ENCODE data around the gene ALG12.

ALG12 gene

DNA sequence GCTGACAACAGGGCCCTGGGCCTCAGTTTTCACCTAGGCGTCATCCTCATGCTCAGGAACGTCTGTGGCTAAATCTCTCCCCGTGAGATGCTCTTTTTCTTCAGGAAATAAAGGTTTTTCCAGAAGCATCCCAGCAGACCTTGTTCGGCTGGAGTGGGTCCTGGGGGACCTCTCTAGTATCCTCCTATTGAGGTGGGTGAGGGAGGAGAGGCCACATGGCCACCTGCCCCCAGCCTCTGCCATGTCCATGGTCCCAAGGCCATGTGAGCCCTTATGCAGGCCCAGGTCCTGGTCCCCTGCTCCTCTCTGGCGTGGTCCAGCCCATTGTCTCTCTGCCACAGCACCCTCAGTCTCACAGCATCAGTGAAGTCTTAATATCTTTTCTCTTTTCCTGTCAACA, 22.0 kb downstream of the ALG12 start:
- Histone ChIP-seq H3K9ac (ENCODE audit: low read length) (no peak overlapping the region), H3K36me3 (ENCODE audit: control insufficient read depth, insufficient read depth, low read length) (no peaks in the 10 kb centered on the region), H3K27me3 (ENCODE audit: insufficient read depth, low read length, poor library complexity) (no peaks in the 10 kb centered on the region), H3K27ac (ENCODE audit: low read depth, low read length) (no peak overlapping the region), H3K4me3 (ENCODE audit: low read length) (no peak overlapping the region), H3K56ac (ENCODE audit: low read length) (no peak overlapping the region), H2BK120ac (ENCODE audit: low read depth, low read length) (no peak overlapping the region), H3K79me1 (ENCODE audit: low read length) (no peaks in the 10 kb centered on the region), H2BK15ac (replicated peaks; ENCODE audit: low read depth) (no peak overlapping the region), H3K4ac (ENCODE audit: low read depth, low read length) (no peak overlapping the region), H2BK5ac (ENCODE audit: low read length) (no peak overlapping the region), H2AK5ac (ENCODE audit: low read length) (no peak overlapping the region), H3K18ac (ENCODE audit: low read length) (no peak overlapping the region), H4K5ac (ENCODE audit: low read length) (no peak overlapping the region), H3K23ac (ENCODE audit: low read length) (no peak overlapping the region), H3K4me1 (ENCODE audit: control insufficient read depth, low read depth, low read length) (no peaks in the 10 kb centered on the region), H4K8ac (ENCODE audit: low read depth, low read length) (no peak overlapping the region), H3K4me2 (ENCODE audit: low read length) (no peak overlapping the region), H3K79me2 (ENCODE audit: control insufficient read depth, insufficient read depth, low read length) (no peaks in the 10 kb centered on the region)
- no CpG with 5 or more reads among the region's 5 CpGs for WGBS (ENCODE audit: extremely low coverage, insufficient coverage, low lambda C conversion rate)
- DNase-seq = no peak

GRCh38 chr22:49894322-49895054, 23.8 kb downstream of the ALG12 start:
- H3K36me3 ChIP-seq (ENCODE audit: control insufficient read depth, insufficient read depth, low read length) = no peaks in the 10 kb centered on the region

GRCh38 chr22:49893025-49893424, 25.2 kb downstream of the ALG12 start:
- Histone ChIP-seq H3K27ac (ENCODE audit: low read depth, low read length) (no peak overlapping the region), H3K9ac (ENCODE audit: low read length) (no peak overlapping the region), H3K27me3 (ENCODE audit: insufficient read depth, low read length, poor library complexity) (no peaks in the 10 kb centered on the region), H4K8ac (ENCODE audit: low read depth, low read length) (no peak overlapping the region), H2BK15ac (replicated peaks; ENCODE audit: low read depth) (no peak overlapping the region), H3K4me2 (ENCODE audit: low read length) (no peak overlapping the region), H3K18ac (ENCODE audit: low read length) (no peak overlapping the region), H3K79me1 (ENCODE audit: low read length) (peaks cover 4% of the 10 kb centered on the region), H3K36me3 (ENCODE audit: control insufficient read depth, insufficient read depth, low read length) (no peaks in the 10 kb centered on the region), H4K5ac (ENCODE audit: low read length) (no peak overlapping the region), H3K23ac (ENCODE audit: low read length) (no peak overlapping the region), H2BK5ac (ENCODE audit: low read length) (no peak overlapping the region), H3K79me2 (ENCODE audit: control insufficient read depth, insufficient read depth, low read length) (no peaks in the 10 kb centered on the region), H3K4ac (ENCODE audit: low read depth, low read length) (no peak overlapping the region), H2AK5ac (ENCODE audit: low read length) (no peak overlapping the region), H2BK120ac (ENCODE audit: low read depth, low read length) (no peak overlapping the region), H3K56ac (ENCODE audit: low read length) (no peak overlapping the region), H3K4me3 (ENCODE audit: low read length) (no peak overlapping the region), H3K4me1 (ENCODE audit: control insufficient read depth, low read depth, low read length) (no peaks in the 10 kb centered on the region)
- no CpG with 5 or more reads among the region's 4 CpGs for WGBS (ENCODE audit: extremely low coverage, insufficient coverage, low lambda C conversion rate)
- no peak for DNase-seq

More at GRCh38 chr22:49894322-49895054, 23.8 kb downstream of the ALG12 start:
- Histone ChIP-seq H2BK15ac (replicated peaks; ENCODE audit: low read depth) (no peak overlapping the region), H2AK5ac (ENCODE audit: low read length) (no peak overlapping the region), H3K56ac (ENCODE audit: low read length) (no peak overlapping the region), H3K4me3 (ENCODE audit: low read length) (no peak overlapping the region), H3K79me2 (ENCODE audit: control insufficient read depth, insufficient read depth, low read length) (no peaks in the 10 kb centered on the region), H3K9ac (ENCODE audit: low read length) (no peak overlapping the region), H2BK120ac (ENCODE audit: low read depth, low read length) (no peak overlapping the region), H3K4me2 (ENCODE audit: low read length) (no peak overlapping the region), H3K27me3 (ENCODE audit: insufficient read depth, low read length, poor library complexity) (no peaks in the 10 kb centered on the region), H3K4me1 (ENCODE audit: control insufficient read depth, low read depth, low read length) (no peaks in the 10 kb centered on the region), H3K27ac (ENCODE audit: low read depth, low read length) (no peak overlapping the region), H4K5ac (ENCODE audit: low read length) (no peak overlapping the region), H3K79me1 (ENCODE audit: low read length) (peaks cover 2% of the 10 kb centered on the region), H2BK5ac (ENCODE audit: low read length) (no peak overlapping the region), H3K23ac (ENCODE audit: low read length) (no peak overlapping the region), H3K4ac (ENCODE audit: low read depth, low read length) (no peak overlapping the region), H4K8ac (ENCODE audit: low read depth, low read length) (no peak overlapping the region), H3K18ac (ENCODE audit: low read length) (no peak overlapping the region)
- no CpG with 5 or more reads among the region's 8 CpGs for WGBS (ENCODE audit: extremely low coverage, insufficient coverage, low lambda C conversion rate)
- no peak for DNase-seq

DNA sequence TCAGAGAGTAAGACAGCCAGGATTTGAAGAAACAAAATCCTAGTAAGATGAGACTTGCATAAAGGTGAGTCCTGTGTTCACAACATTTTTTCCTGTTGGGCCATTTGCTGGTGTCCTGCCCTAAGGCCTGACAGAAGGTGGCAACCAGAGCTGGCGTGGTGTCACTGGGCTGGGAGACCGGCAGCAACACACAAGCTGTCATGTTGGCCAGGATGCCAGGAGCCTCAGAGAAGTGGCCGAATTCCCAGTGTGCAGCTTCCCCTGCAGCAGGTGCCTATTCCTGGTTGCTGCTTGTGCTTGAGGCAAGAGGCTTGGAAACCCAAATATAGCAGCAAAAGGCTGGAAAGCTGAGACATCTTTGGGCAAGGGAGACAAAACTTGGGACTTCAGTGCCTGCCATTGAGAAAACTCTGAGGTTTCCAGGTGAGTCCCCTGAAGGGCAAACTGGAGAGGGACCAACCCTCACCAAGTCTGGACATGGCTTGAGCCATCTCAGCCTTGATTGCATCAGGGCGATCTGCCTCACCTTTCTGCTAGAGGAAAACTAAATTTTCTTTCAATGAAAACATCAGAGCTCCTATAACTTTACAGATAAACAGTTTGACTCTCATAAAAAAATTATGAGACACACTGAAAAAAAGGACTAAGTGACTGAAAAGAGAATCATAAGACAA, 25.9 kb downstream of the ALG12 start:
- no peak overlapping the region for H2BK5ac ChIP-seq (ENCODE audit: low read length)
- no peak overlapping the region for H2BK120ac ChIP-seq (ENCODE audit: low read depth, low read length)
- no peak overlapping the region for H3K4ac ChIP-seq (ENCODE audit: low read depth, low read length)
- H3K23ac ChIP-seq (ENCODE audit: low read length) = no peak overlapping the region
- H3K4me2 ChIP-seq (ENCODE audit: low read length) = no peak overlapping the region
- H3K4me3 ChIP-seq (ENCODE audit: low read length) = no peak overlapping the region
- peaks cover 4% of the 10 kb centered on the region for H3K79me1 ChIP-seq (ENCODE audit: low read length)
- H3K27me3 ChIP-seq (ENCODE audit: insufficient read depth, low read length, poor library complexity) = no peaks in the 10 kb centered on the region
- H3K79me2 ChIP-seq (ENCODE audit: control insufficient read depth, insufficient read depth, low read length) = no peaks in the 10 kb centered on the region
- H3K56ac ChIP-seq (ENCODE audit: low read length) = no peak overlapping the region
- H2AK5ac ChIP-seq (ENCODE audit: low read length) = no peak overlapping the region
- no peak overlapping the region for H2BK15ac ChIP-seq (replicated peaks; ENCODE audit: low read depth)
- H4K8ac ChIP-seq (ENCODE audit: low read depth, low read length) = no peak overlapping the region
- no peak overlapping the region for H3K27ac ChIP-seq (ENCODE audit: low read depth, low read length)
- no peak for DNase-seq
- no peak overlapping the region for H4K5ac ChIP-seq (ENCODE audit: low read length)
- H3K18ac ChIP-seq (ENCODE audit: low read length) = no peak overlapping the region
- WGBS (ENCODE audit: extremely low coverage, insufficient coverage, low lambda C conversion rate) = no CpG with 5 or more reads among the region's 4 CpGs
- no peaks in the 10 kb centered on the region for H3K36me3 ChIP-seq (ENCODE audit: control insufficient read depth, insufficient read depth, low read length)
- H3K4me1 ChIP-seq (ENCODE audit: control insufficient read depth, low read depth, low read length) = no peaks in the 10 kb centered on the region
- no peak overlapping the region for H3K9ac ChIP-seq (ENCODE audit: low read length)

DNA sequence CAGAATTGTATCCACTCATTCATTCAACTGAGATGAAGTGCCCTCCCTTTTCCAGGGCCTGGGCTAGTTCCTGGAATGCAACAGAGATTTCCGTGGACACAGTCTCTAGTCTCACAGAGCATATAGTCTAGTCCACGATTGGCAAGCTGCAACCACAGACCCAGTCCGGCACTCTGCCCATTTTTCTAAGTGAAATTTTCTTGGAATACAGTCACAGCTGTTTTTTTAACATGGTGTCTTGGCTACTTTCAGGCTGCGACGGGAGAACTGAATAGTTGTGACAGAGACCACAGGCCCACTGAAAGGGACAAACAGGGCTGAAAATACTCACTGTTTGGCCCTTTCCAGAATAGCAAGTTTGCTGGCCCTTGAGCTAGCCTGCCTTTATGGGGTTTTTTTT, 29.2 kb downstream of the ALG12 start:
- H3K4me2 ChIP-seq (ENCODE audit: low read length) = no peak overlapping the region
- no peak overlapping the region for H3K9ac ChIP-seq (ENCODE audit: low read length)
- no peak for DNase-seq
- H3K23ac ChIP-seq (ENCODE audit: low read length) = no peak overlapping the region
- no peak overlapping the region for H3K4me3 ChIP-seq (ENCODE audit: low read length)
- H3K79me2 ChIP-seq (ENCODE audit: control insufficient read depth, insufficient read depth, low read length) = no peaks in the 10 kb centered on the region
- no peak overlapping the region for H2BK5ac ChIP-seq (ENCODE audit: low read length)
- no CpG with 5 or more reads among the region's 5 CpGs for WGBS (ENCODE audit: extremely low coverage, insufficient coverage, low lambda C conversion rate)
- no peak overlapping the region for H3K56ac ChIP-seq (ENCODE audit: low read length)
- H4K8ac ChIP-seq (ENCODE audit: low read depth, low read length) = no peak overlapping the region
- no peak overlapping the region for H2AK5ac ChIP-seq (ENCODE audit: low read length)
- H3K4me1 ChIP-seq (ENCODE audit: control insufficient read depth, low read depth, low read length) = no peaks in the 10 kb centered on the region
- no peak overlapping the region for H3K18ac ChIP-seq (ENCODE audit: low read length)
- H2BK120ac ChIP-seq (ENCODE audit: low read depth, low read length) = no peak overlapping the region
- no peak overlapping the region for H3K4ac ChIP-seq (ENCODE audit: low read depth, low read length)
- no peak overlapping the region for H4K5ac ChIP-seq (ENCODE audit: low read length)
- no peak overlapping the region for H2BK15ac ChIP-seq (replicated peaks; ENCODE audit: low read depth)
- H3K27me3 ChIP-seq (ENCODE audit: insufficient read depth, low read length, poor library complexity) = no peaks in the 10 kb centered on the region
- H3K79me1 ChIP-seq (ENCODE audit: low read length) = peaks cover 8% of the 10 kb centered on the region
- H3K27ac ChIP-seq (ENCODE audit: low read depth, low read length) = no peak overlapping the region
- peaks cover 8% of the 10 kb centered on the region for H3K36me3 ChIP-seq (ENCODE audit: control insufficient read depth, insufficient read depth, low read length)
